Measurements from ENCODE around the gene PSMF1. TPM values are rescaled to one million over a fixed set of nuclear protein-coding genes. Genes with fewer than 3 reads are reported as not detected.

PSMF1 gene
- total and polyA plus RNA-seq, 2 of the 13 experiments (the other 11 are each of a cell fraction or from before 2014, with no cell fraction given) = 82.5 to 86.0 TPM

DNA sequence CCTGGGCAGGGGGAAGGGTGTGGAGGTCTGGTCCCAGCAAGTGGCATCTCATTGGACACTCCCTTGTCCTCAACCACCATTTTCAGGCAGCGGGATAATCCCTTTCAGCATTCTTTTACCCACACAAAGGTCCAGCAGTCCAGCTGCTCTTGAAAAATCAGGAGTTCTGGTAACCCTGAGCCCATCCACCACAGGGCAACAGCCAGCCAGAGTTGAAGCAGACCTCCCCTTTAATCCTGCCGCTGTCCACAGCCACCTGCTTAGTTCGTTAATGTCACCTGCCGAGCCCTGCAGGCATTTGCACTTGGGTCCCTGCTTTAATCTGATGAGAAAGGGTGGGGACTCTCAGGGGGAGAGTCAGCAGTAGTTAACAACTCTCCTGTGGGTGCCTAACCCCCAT lies 55.3 kb downstream of the PSMF1 start (continued):
- TF ChIP-seq, protein P1, sequence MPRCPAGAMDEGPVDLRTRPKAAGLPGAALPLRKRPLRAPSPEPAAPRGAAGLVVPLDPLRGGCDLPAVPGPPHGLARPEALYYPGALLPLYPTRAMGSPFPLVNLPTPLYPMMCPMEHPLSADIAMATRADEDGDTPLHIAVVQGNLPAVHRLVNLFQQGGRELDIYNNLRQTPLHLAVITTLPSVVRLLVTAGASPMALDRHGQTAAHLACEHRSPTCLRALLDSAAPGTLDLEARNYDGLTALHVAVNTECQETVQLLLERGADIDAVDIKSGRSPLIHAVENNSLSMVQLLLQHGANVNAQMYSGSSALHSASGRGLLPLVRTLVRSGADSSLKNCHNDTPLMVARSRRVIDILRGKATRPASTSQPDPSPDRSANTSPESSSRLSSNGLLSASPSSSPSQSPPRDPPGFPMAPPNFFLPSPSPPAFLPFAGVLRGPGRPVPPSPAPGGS (CRISPR knock-in tag; IDR thresholded peaks at IDR 0.05) = no peak
- TF ChIP-seq SMC3 (IDR thresholded peaks at IDR 0.05; ENCODE audit: low read length) (no peak), SNAPC4 (CRISPR knock-in tag; IDR thresholded peaks at IDR 0.05) (no peak), ZNF230 (CRISPR knock-in tag; IDR thresholded peaks at IDR 0.05) (no peak), MED13 (CRISPR knock-in tag; IDR thresholded peaks at IDR 0.05) (no peak), KDM2A (CRISPR knock-in tag; IDR thresholded peaks at IDR 0.05; ENCODE audit: borderline replicate concordance, low read depth) (no peak), ZSCAN5A (CRISPR knock-in tag; IDR thresholded peaks at IDR 0.05; ENCODE audit: borderline replicate concordance) (no peak), PLRG1 (conservative IDR thresholded peaks at IDR 0.05) (no peak), EED (CRISPR knock-in tag; IDR thresholded peaks at IDR 0.05) (no peak)
